Thyroid gland (tissue), 4 donors: ENCODE measurements around the gene C2orf42. TPM values are rescaled to one million over a fixed set of nuclear protein-coding genes. Genes with fewer than 3 reads are reported as not detected.

ENCODE experiments used
- DNase-seq, 2 donors: peaks; one replicate each; pipeline ENCODE4 v3.0.0-alpha.2; 2019
- H3K27ac ChIP-seq, 3 donors: fragments of 200-600 bp; sonication (generic); 1 replicate in 2 of 3; 2 replicates in 1 of 3; pipeline ENCODE4 v1.5.1; 2016 to 2019; ENCODE audit warnings: mild to moderate bottlenecking in 1 of 3, moderate library complexity in 1 of 3
- H3K27me3 ChIP-seq: fragments of 200-600 bp; sonication (generic); one replicate; pipeline ENCODE4 v1.5.1; 2019
- H3K36me3 ChIP-seq, 2 donors: fragments of 200-600 bp; sonication (generic); one replicate each; pipeline ENCODE4 v1.5.1; 2016 to 2019
- H3K4me1 ChIP-seq, 2 donors: fragments of 200-600 bp; sonication (generic); one replicate each; pipeline ENCODE4 v1.5.1; 2017 to 2019
- H3K4me3 ChIP-seq, 3 donors: fragments of 200-600 bp; sonication (generic); replicated peaks in 1 of 3; 1 replicate in 2 of 3; 2 replicates in 1 of 3; pipeline ENCODE4 v1.5.1; 2016; ENCODE audit warnings: mild to moderate bottlenecking in 1 of 3
- H3K9me3 ChIP-seq: fragments of 200-600 bp; sonication (generic); one replicate; pipeline ENCODE4 v1.5.1; 2017
- POLR2A ChIP-seq, 2 donors: fragments of 450-650 bp; IDR thresholded peaks; one replicate each; pipeline ENCODE4 v1.6.1; 2017; ENCODE audit warnings: antibody characterized with exemption in 2 of 2, mild to moderate bottlenecking in 2 of 2, moderate library complexity in 1 of 2
- WGBS, 2 donors: methylation state at CpG; one replicate each; pipeline ENCODE4 v1.1.5; 2017; 5-methylcytosine and 5-hydroxymethylcytosine counted together
- intact Hi-C: fragments of 100-400 bp; cut with DNase I; formaldehyde crosslinking; loops from one replicate; pipeline ENCODE4 v1.15.1; 2023
- total RNA-seq, 4 donors: library from RNA; depleted of rRNA; stranded (reverse); fragments of >200 nt; gene quantifications; one replicate each; pipeline ENCODE4 v1.2.3, GENCODE V29; 2016
- TF ChIP-seq, protein P1 (sequence below), 6 experiments: fragments of 200-600 bp in 3 of 6; fragments of 450-650 bp in 3 of 6; sonication (generic) in 3 of 6; IDR thresholded peaks; one replicate each; pipeline ENCODE4 v1.5.1; 2016 to 2019; ENCODE audit warnings: antibody characterized with exemption in 6 of 6, mild to moderate bottlenecking in 2 of 6, inconsistent platforms in 1 of 6, moderate library complexity in 1 of 6

The C2orf42 gene
- total RNA-seq, 4 donors from 2014 or later, result 9.8 to 26.5 (median 18.0) TPM

DNA sequence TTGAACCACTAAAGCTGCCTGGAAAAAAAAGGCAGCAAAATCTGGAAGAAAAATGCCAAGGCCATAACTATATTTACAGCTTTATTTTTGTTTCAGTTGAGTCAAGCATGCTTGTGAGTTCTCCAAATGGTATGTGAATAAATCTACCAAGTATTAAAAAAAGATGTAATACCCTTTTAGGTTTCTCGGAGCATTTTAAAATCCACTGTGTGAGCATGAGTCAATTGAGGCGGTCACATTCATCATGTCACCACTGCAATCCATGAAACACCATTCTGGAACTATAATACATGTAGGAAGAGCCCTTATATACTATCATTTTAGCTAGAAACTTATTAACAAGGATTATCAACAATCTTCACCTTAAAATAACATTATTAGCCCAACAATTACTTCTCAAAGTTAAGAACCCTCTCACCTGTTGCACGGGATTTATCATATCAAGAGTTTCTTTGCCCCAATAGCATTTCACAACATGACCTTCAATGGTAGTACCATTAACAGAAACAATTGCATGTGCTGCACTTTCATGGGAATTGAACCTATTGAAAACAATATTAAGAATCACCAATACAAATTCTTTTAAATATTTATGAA is 24.2 kb upstream of the C2orf42 start:
- WGBS, 2 donors, result 92 to 95% methylated on average over 3 of the region's 3 CpGs
- Histone ChIP-seq H3K4me1 (no peaks in the 10 kb centered on the region), H3K36me3 (peaks cover 35 to 46% of the 10 kb centered on the region in 2 donors), H3K4me3 (no peak overlapping the region), H3K27ac (no peak overlapping the region), H3K27me3 (no peaks in the 10 kb centered on the region), H3K9me3 (no peaks in the 10 kb centered on the region)
- DNase-seq, result no peak
- TF ChIP-seq, protein P1, sequence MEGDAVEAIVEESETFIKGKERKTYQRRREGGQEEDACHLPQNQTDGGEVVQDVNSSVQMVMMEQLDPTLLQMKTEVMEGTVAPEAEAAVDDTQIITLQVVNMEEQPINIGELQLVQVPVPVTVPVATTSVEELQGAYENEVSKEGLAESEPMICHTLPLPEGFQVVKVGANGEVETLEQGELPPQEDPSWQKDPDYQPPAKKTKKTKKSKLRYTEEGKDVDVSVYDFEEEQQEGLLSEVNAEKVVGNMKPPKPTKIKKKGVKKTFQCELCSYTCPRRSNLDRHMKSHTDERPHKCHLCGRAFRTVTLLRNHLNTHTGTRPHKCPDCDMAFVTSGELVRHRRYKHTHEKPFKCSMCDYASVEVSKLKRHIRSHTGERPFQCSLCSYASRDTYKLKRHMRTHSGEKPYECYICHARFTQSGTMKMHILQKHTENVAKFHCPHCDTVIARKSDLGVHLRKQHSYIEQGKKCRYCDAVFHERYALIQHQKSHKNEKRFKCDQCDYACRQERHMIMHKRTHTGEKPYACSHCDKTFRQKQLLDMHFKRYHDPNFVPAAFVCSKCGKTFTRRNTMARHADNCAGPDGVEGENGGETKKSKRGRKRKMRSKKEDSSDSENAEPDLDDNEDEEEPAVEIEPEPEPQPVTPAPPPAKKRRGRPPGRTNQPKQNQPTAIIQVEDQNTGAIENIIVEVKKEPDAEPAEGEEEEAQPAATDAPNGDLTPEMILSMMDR (IDR thresholded peaks at IDR 0.05), result no peak
- TF ChIP-seq POLR2A (IDR thresholded peaks at IDR 0.05), result no peak
- intact Hi-C loops, result no loop called here

DNA sequence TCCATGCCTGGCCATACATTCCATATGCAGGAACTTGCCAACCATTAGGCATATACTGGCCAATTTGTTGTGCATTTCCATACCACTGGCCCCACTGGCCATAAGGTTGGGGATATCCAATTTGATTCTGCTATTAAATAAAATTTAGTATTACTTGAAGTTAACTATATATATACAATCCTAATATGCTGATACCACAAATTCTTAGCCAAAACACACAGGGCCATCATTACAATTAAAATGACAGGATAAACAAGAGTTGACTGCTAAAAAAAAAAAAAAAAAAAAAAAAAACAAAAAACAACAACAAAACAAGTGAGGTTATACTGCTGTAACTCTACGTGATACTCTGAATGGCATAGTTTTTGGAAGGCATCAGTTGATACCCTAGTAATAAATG is 23.5 kb upstream of the C2orf42 start:
- H3K36me3 ChIP-seq, result peaks cover 30 to 43% of the 10 kb centered on the region in 2 donors
- no peaks in the 10 kb centered on the region for H3K9me3 ChIP-seq
- TF ChIP-seq POLR2A (IDR thresholded peaks at IDR 0.05), result no peak
- TF ChIP-seq, protein P1 (IDR thresholded peaks at IDR 0.05), result no peak
- H3K27me3 ChIP-seq, result no peaks in the 10 kb centered on the region
- H3K4me1 ChIP-seq, result no peaks in the 10 kb centered on the region
- no peak overlapping the region for H3K4me3 ChIP-seq
- H3K27ac ChIP-seq, result no peak overlapping the region
- WGBS, 2 donors, result 46 to 96% methylated on average over 1 of the region's 1 CpG
- intact Hi-C loops, result no loop called here
- DNase-seq, result no peak

DNA sequence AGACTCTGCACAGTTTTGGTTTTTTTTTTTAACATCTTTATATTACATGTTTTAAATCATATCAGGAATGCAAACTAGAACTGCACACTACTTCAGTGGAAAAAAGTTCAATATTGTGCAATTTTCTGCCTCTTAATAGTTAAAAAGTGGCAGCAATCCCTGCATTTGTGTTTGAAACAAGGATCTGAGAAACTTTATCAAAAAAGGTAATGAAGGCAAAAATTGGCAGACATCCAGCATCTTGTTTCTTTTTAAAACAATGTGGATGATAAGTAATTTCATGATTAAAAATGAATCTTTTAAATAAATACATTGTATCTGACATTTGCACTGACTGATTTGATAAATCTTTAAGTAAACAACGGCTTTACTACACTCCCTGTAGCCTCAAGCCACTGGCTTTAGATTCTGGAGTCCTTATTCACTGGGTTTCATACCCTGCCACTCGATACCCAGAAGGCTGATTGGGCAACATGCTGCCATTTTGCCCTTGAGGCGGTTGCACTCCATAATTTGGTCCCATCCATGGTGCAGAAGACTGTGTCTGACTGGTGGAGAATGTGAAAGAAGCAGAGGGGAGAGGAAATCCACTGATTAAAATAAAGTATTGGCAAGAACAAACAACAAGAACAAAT is 21.6 kb upstream of the C2orf42 start:
- H3K4me3 ChIP-seq, result no peak overlapping the region
- H3K4me1 ChIP-seq, result no peaks in the 10 kb centered on the region
- WGBS, 2 donors, result 91 to 98% methylated on average over 3 of the region's 3 CpGs
- H3K27ac ChIP-seq, result no peak overlapping the region
- no peak for DNase-seq
- no peaks in the 10 kb centered on the region for H3K27me3 ChIP-seq
- no peaks in the 10 kb centered on the region for H3K9me3 ChIP-seq
- intact Hi-C loops, result no loop called here
- peaks cover 16 to 28% of the 10 kb centered on the region in 2 donors for H3K36me3 ChIP-seq
- TF ChIP-seq POLR2A (IDR thresholded peaks at IDR 0.05), result no peak
- TF ChIP-seq, protein P1 (IDR thresholded peaks at IDR 0.05), result no peak

DNA sequence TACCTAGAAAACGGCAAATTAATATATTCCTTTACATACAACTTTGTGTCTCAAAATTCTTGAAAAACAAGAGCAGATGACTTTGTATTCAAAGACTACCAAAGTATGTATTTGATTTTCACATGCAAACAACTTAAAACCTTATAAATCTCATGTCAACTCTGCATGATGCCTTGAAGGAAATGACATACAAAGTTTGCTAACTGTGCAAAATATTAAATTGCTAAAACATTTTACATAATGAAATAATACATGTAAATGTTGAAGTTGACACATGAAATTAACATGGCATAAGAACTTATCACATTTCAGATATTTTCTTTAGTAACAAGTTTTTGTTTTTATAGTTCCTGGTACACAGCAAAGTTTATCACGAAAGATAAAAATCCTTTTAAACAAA is 20.8 kb upstream of the C2orf42 start:
- Histone ChIP-seq H3K27ac (no peak overlapping the region), H3K27me3 (no peaks in the 10 kb centered on the region), H3K36me3 (peaks cover 16 to 26% of the 10 kb centered on the region in 2 donors), H3K4me1 (no peaks in the 10 kb centered on the region), H3K9me3 (no peaks in the 10 kb centered on the region), H3K4me3 (no peak overlapping the region)
- 88 to 90% methylated on average over 2 of the region's 2 CpGs for WGBS, 2 donors
- no peak for TF ChIP-seq POLR2A (IDR thresholded peaks at IDR 0.05)
- TF ChIP-seq, protein P1 (IDR thresholded peaks at IDR 0.05), result no peak
- intact Hi-C loops, result no loop called here
- no peak for DNase-seq

DNA sequence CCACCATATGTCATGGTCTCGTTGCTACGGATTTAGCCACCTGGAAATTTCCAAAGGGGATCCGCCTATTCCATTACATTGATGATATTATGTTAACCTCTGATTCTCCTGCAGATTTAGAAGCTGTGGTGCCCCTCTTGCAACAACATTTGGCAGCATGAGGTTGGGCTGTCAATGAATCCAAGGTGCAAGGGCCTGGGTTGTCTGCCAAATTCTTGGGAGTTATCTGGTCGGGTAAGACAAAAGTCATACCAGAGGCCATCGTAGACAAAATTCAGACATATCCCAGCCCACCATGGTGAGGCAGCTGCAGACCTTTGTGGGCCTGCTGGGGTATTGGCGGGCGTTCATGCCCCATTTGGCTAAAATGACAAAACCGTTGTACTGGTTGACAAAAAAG is 13.6 kb upstream of the C2orf42 start:
- DNase-seq, result no peak
- TF ChIP-seq POLR2A (IDR thresholded peaks at IDR 0.05), result no peak
- TF ChIP-seq, protein P1 (IDR thresholded peaks at IDR 0.05), result no peak
- Histone ChIP-seq H3K36me3 (no peaks in the 10 kb centered on the region), H3K4me1 (no peaks in the 10 kb centered on the region), H3K27ac (no peak overlapping the region), H3K27me3 (no peaks in the 10 kb centered on the region), H3K4me3 (no peak overlapping the region), H3K9me3 (no peaks in the 10 kb centered on the region)
- intact Hi-C loops, result no loop called here
- WGBS, 2 donors, result 93 to 95% methylated on average over 8 of the region's 8 CpGs
